Esophagus squamous epithelium (tissue), 5 donors: ENCODE data around the gene GPC3. TPM values are rescaled to one million over a fixed set of nuclear protein-coding genes. Genes with fewer than 3 reads are reported as not detected.

Source experiments
- DNase-seq: peaks from one replicate; lab custom pipeline; 2025; lab: John Stamatoyannopoulos, UW
- H3K27ac ChIP-seq, 4 donors: fragments of 200-600 bp; sonication (generic); one replicate each; pipeline ENCODE4 v1.5.1; 2016 to 2019; ENCODE audit warnings: mild to moderate bottlenecking in 1 of 4
- H3K27me3 ChIP-seq, 4 donors: fragments of 200-600 bp; sonication (generic); 1 replicate in 3 of 4; 2 replicates in 1 of 4; pipeline versions ENCODE4 v1.5.1 to v1.6.0; 2017 to 2021; ENCODE audit warnings: antibody characterized with exemption in 1 of 4
- H3K36me3 ChIP-seq, 3 donors: fragments of 200-600 bp; sonication (generic); one replicate each; pipeline ENCODE4 v1.5.1; 2016 to 2019
- H3K4me1 ChIP-seq, 3 donors: fragments of 200-600 bp; sonication (generic); one replicate each; pipeline ENCODE4 v1.5.1; 2017 to 2019
- H3K4me3 ChIP-seq, 4 donors: fragments of 200-600 bp; sonication (generic); 1 replicate in 3 of 4; 2 replicates in 1 of 4; pipeline ENCODE4 v1.5.1; 2016 to 2019; ENCODE audit warnings: mild to moderate bottlenecking in 2 of 4, moderate library complexity in 1 of 4
- H3K9me3 ChIP-seq, 3 donors: fragments of 200-600 bp; sonication (generic); one replicate each; pipeline ENCODE4 v1.5.1; 2016 to 2019
- CTCF ChIP-seq, 6 experiments: fragments of 450-650 bp in 4 of 6; fragments of 200-600 bp in 2 of 6; sonication (generic) in 2 of 6; IDR thresholded peaks; one replicate each; pipeline ENCODE4 v1.5.1; 2016 to 2019; ENCODE audit warnings: antibody characterized with exemption in 6 of 6, mild to moderate bottlenecking in 4 of 6, moderate library complexity in 4 of 6
- POLR2A ChIP-seq, 4 donors: fragments of 450-650 bp; IDR thresholded peaks; one replicate each; pipeline ENCODE4 v1.6.1; 2017; ENCODE audit warnings: antibody characterized with exemption in 4 of 4, mild to moderate bottlenecking in 4 of 4, moderate library complexity in 3 of 4
- WGBS, 2 donors: methylation state at CpG; one replicate each; pipeline ENCODE4 v1.1.5; 2018; 5-methylcytosine and 5-hydroxymethylcytosine counted together
- intact Hi-C: fragments of 100-400 bp; cut with DNase I; formaldehyde crosslinking; loops from one replicate; pipeline ENCODE4 v1.15.0; 2022
- total RNA-seq, 4 donors: library from RNA; depleted of rRNA; stranded (reverse); fragments of >200 nt; gene quantifications; one replicate each; pipeline ENCODE4 v1.1.0, GENCODE V29; 2016
- donor health status: DM: yes; HTN: yes; CAD: no.

The GPC3 gene
- total RNA-seq, 4 donors from 2014 or later: 0.44 to 2.8 (median 1.7) TPM; not detected in 1

- Histone ChIP-seq H3K36me3 (no peaks in the 10 kb centered on the region), H3K4me3 (no peak overlapping the region), H3K9me3 (no peaks in the 10 kb centered on the region), H3K4me1 (no peaks in the 10 kb centered on the region), H3K27me3 (peaks cover 0 to 12% (median 0%) of the 10 kb centered on the region in 4 donors), H3K27ac (no peak overlapping the region)
- DNase-seq: no peak
- TF ChIP-seq CTCF (IDR thresholded peaks at IDR 0.05) (no peak), POLR2A (IDR thresholded peaks at IDR 0.05) (no peak)
- intact Hi-C loops: no loop called here
- WGBS, 2 donors: 40 to 70% methylated on average over 5 of the region's 5 CpGs
Measured at GRCh38 chrX:133970076-133970475, 15.3 kb downstream of the GPC3 start.

DNA sequence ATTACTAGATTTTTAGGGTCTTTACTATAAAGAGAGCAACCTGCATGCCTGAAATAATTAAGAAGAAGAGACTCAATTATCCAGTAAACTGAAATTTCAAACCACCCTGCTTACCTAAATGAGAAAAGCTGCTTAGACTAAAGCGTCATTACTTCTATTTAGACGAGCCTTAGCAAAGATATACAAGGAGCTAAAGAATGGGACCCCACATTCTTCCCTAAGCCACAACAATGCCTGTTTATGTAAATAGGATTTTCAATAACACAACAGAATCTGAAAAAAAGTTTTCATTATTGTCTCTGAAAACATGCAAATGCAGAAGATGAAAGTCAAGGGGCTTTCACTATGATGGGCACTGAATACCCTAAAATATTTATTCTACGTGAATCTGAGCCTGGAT lies 16.2 kb downstream of the GPC3 start:
- no peak for DNase-seq
- Histone ChIP-seq H3K4me3 (no peak overlapping the region), H3K36me3 (no peaks in the 10 kb centered on the region), H3K9me3 (no peaks in the 10 kb centered on the region), H3K4me1 (no peaks in the 10 kb centered on the region), H3K27me3 (peaks cover 0 to 12% (median 0%) of the 10 kb centered on the region in 4 donors), H3K27ac (no peak overlapping the region)
- TF ChIP-seq POLR2A (IDR thresholded peaks at IDR 0.05) (no peak), CTCF (IDR thresholded peaks at IDR 0.05) (no peak)
- WGBS, 2 donors: 56 to 88% methylated on average over 3 of the region's 3 CpGs
- intact Hi-C loops: no loop called here

DNA sequence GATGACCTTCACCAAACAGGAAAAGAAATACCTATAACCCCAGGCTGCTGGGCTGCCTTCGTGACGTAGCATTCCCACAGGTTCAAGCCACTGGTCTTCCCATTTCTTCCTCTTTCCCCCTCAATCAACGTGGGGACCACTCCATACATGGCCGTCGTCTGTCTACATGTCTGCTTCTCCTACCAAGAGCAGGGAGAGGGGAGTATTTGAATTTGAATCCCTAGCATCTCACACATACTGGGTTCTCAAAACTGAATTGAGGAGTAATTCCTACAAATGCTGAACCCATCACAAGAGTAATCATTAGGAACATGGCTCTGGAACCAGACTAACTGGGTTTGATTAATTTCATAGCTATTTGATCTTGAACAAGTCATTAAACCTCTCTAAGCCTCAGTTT lies 17.3 kb downstream of the GPC3 start:
- no peak overlapping the region for H3K4me3 ChIP-seq
- no peaks in the 10 kb centered on the region for H3K4me1 ChIP-seq
- no peak overlapping the region for H3K27ac ChIP-seq
- no peaks in the 10 kb centered on the region for H3K9me3 ChIP-seq
- DNase-seq: no peak
- TF ChIP-seq POLR2A (IDR thresholded peaks at IDR 0.05) (no peak), CTCF (IDR thresholded peaks at IDR 0.05) (no peak)
- WGBS, 2 donors: 73 to 100% methylated on average over 2 to 5 of the region's 5 CpGs
- H3K27me3 ChIP-seq: peaks cover 0 to 12% (median 0%) of the 10 kb centered on the region in 4 donors
- no peaks in the 10 kb centered on the region for H3K36me3 ChIP-seq
- intact Hi-C loops: no loop called here

DNA sequence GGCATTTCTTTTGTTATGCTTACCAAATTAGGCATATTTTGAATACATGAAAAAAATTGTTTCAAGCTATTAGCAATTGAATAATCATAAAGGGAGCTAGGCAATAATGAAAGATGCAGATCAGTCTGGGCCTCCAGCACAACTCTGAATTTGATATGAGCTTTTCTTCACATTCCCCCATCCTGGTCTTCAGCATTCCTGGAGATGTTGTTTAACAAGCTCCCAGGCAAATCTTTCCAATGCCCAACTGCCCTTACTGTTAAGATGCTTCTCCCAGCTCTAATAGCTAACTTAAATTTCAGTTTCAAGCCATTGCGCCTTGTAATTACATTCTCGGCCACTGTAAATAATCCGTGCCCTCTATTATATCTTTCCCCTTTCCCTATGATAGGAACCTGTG lies 19.2 kb downstream of the GPC3 start:
- Histone ChIP-seq H3K9me3 (no peaks in the 10 kb centered on the region), H3K27ac (no peak overlapping the region), H3K4me1 (no peaks in the 10 kb centered on the region), H3K27me3 (peaks cover 0 to 6% (median 0%) of the 10 kb centered on the region in 4 donors), H3K4me3 (no peak overlapping the region), H3K36me3 (no peaks in the 10 kb centered on the region)
- intact Hi-C loops: no loop called here
- no peak for TF ChIP-seq CTCF (IDR thresholded peaks at IDR 0.05)
- no peak for TF ChIP-seq POLR2A (IDR thresholded peaks at IDR 0.05)
- 81 to 89% methylated on average over 3 of the region's 3 CpGs for WGBS, 2 donors
- no peak for DNase-seq

DNA sequence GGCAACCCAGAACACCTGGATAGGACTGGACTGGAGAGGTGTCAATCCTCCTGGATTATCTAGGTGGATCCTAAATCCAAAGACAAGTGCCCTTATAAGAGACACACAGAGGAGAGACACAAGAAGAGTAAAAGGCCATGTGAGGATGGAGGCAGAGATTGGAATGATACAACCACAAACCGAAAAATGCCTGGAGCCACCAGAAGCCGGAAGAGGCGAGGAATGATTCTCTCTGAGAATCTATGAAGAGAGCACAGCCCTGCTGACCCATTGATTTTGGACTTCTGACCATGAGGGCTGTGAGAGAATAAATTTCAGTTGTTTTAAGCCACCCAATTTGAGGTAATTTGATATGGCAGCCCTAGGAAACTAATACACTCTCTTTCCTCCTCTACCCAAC lies 20.1 kb downstream of the GPC3 start:
- WGBS, 2 donors: 92 to 100% methylated on average over 3 of the region's 3 CpGs
- TF ChIP-seq POLR2A (IDR thresholded peaks at IDR 0.05) (no peak), CTCF (IDR thresholded peaks at IDR 0.05) (no peak)
- Histone ChIP-seq H3K27me3 (peaks cover 0 to 5% (median 0%) of the 10 kb centered on the region in 4 donors), H3K4me1 (no peaks in the 10 kb centered on the region), H3K4me3 (no peak overlapping the region), H3K36me3 (no peaks in the 10 kb centered on the region), H3K9me3 (no peaks in the 10 kb centered on the region), H3K27ac (no peak overlapping the region)
- DNase-seq: no peak
- intact Hi-C loops: no loop called here
